D341Med (cell line): ENCODE data around the gene MAST2.
"Not testable (repeated sequence)": the region's sequence is repeated elsewhere in the genome, so short reads cannot be mapped to it uniquely, and the experiment has no call there.

Experiments
- DNase-seq: peaks from one replicate; pipeline ENCODE4 v3.0.0; 2012; ENCODE audit warnings: low spot score

Gene MAST2

GRCh38 chr1:45857755-45858492 lies 54.5 kb downstream of the MAST2 start:
- not testable (repeated sequence) for DNase-seq

DNA sequence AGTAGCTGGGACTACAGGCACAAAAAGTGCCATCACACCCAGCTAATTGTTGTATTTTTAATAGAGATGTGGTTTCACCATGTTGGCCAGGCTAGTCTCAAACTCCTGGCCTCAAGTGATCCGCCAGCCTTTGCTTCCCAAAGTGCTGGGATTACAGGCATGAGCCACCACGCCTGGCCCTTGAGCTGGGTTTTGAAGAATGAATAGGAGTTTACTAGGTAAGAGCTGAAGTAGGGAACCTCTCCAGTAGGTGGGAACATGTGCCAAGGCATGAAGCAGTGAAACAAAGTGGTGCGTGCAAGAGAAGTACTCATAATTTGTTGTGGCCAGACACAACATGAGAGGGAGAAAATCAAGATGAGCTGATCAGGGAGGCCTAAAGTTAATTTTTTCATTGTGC lies 55.8 kb downstream of the MAST2 start:
- no peak for DNase-seq

DNA sequence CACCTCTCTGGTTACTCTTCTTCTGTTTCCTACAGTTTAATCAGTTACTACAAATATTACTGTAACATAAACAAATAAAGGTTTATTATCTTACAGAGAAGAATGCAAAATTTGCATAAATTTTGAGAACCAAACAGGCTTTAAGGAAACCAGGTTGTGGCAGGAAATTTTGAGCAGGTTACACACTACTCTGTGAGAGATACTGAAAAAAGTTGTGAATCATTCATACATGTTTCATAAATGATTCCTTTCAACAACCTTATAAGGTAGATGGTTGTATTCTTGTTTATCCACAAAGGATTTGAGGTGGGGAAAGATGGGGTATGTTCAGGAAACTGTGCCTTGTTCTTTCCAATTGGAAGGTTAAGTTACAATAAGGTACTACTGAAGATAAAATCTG lies 58.6 kb downstream of the MAST2 start:
- DNase-seq, result no peak

DNA sequence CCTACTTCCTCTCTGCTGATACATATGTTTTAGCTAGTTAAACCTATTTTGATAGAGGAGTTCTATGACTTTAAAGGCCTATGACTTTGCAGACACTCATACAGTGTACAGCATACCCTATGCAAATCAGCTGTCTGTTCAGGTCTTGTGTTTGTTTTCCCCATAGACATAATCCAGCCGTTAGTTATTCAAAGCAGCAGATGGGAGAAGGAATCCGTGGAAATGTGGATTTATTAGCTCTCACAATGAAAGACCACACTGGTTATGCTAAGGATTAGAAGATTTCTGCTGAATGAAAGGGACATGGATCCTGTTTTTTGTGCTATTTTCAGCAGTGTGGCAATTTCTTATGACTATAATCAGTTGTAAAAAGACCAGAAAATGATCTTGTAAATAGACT lies 59.8 kb downstream of the MAST2 start:
- DNase-seq, result peak; percentile 38

- DNase-seq, result no peak
Measured at GRCh38 chr1:45864167-45865106, 61.0 kb downstream of the MAST2 start.

DNA sequence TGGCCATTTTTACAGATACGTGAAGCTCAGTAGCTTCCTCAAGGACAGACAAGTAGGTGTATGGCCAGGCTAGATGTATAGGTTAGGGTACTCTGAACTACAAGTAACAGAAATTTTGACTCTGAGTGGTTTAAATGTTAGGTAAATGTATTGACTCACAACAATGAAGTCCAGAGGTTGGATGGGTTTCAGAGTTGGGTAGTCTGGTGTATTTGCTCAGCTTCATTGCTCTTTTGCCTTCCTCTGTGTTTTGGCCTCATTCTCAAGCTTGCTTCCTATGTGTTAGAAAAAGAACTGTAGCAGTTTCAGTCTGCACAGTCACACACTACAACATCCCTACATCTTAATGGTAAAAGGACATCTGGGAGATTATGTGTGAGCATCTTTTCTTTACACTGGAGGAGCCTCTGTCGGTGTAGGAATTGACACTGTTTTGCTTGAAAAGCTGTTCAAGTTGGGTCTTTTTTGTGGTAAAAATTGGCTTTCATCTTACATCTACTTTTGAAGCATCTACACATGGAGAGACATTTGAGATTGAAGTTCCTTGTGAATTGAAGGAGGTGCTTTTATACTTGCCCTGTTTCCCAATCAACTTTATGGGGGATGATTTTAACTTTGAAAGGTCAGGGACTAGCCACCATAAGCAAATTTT lies 64.4 kb downstream of the MAST2 start:
- no peak for DNase-seq

DNA sequence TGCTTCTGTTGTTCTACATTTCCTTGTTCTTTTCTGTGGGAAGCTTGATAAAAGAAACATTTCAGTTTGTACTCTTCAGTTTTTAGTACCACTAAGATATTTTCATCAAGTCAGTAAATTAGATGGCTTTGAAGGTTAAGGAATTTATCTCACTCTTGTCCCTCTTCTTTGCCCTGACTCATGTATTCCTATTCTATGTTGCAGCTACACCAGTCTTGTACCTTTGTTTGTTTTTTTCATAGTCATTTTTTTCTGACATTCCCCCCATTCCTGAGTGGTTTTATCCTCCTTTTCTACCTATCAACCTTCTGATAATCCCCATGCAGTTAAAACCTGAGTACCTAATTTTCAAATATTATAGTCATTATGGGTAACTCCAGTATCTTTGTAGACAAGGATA lies 65.4 kb downstream of the MAST2 start:
- no peak for DNase-seq

DNA sequence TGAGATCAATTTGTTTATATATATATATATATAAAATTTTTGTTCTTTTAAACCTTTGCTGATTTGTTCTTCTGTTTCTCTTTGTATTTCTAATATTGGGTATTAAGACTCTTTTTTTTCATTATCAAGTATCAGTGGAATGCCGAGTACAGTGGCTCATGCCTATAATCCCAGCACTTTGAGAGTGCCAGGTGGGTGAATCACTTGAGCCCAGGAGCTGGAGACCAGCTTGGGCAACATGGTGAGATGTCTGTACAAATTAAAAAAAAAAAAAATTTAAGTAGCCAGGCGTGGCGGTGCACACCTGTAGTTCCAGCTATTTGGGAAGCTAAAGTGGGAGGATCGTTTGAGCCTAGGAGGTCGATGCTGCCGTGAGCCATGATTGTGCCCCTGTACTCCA lies 67.1 kb downstream of the MAST2 start:
- DNase-seq, result no peak

- DNase-seq, result not testable (repeated sequence)
Measured at GRCh38 chr1:45872173-45872801, 68.9 kb downstream of the MAST2 start.

GRCh38 chr1:45876000-45876617 lies 72.7 kb downstream of the MAST2 start:
- no peak for DNase-seq

- DNase-seq, result no peak
Measured at GRCh38 chr1:45877264-45877663, 73.9 kb downstream of the MAST2 start.

GRCh38 chr1:45879885-45880598 lies 76.6 kb downstream of the MAST2 start:
- no peak for DNase-seq

DNA sequence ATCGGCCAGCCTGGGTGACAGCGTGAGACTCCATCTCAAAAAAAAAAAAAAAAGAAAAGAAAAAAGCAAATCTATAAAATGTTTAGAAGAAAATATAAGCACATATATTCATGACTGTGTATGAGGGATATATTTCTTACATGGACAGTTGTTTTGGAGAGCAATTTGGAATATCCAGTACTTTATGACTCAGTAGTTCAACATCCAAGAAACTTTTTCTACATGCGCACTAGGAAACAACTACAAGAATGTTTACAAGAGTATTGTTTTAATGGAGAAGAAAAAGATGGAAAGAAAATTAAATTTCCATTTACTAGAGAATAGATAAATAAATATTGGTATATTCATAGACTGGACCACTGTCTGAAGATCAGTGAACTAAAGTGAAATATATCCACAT lies 77.5 kb downstream of the MAST2 start:
- no peak for DNase-seq

DNA sequence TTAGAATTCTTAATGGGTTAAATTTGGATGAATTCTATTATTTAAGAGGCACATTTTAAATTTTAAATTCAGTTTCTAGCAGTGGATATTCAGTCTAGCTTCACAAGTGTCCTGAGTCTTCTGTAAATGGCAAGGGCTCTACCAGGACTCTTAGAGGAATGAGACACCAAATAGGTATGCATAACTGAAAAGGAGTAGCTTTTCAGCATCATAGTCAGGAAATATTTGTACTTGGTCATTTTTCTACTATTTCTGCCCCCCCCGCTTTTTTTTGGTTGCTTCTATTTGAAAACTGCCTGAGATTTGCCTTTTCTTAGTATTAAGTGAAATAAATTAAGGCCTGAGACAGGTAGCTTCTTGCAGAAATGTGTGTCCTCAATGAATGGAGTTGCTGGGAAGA lies 80.2 kb downstream of the MAST2 start:
- DNase-seq, result no peak

DNA sequence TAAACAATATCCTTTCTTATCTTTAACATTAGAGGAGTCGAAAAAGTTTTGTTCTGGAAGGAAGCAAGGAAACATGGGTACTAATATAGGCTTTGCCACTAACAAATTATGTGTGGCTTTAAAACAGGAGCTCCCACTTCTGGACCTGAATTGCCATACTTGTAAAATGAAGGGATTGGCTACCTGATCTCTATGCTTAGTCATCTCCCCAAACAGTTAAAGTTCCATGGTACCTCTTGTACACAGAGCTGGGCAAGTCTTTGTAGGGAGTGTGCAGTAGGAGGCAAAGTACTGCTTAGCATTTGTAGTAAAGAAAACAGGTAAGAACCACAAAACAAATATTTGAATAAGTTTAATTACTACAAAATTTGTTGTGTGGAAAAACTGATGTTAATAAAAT lies 81.3 kb downstream of the MAST2 start:
- no peak for DNase-seq

DNA sequence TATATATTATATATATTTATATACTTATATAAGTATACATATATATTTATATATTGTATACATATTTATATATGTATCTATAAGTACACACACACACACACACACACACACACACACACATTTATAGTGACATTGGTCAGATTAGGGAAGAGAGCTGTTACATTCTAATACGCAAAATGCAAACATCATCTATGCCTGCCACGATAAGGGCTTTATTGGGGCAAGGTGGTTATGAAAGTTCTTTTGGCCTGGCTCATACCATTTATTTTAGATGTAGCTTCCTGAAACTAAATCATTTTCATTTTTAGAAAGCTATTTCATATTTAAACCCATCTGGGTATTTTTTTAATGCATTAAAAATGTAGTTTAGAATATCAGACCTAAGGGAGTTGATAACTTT lies 82.8 kb downstream of the MAST2 start:
- no peak for DNase-seq

DNA sequence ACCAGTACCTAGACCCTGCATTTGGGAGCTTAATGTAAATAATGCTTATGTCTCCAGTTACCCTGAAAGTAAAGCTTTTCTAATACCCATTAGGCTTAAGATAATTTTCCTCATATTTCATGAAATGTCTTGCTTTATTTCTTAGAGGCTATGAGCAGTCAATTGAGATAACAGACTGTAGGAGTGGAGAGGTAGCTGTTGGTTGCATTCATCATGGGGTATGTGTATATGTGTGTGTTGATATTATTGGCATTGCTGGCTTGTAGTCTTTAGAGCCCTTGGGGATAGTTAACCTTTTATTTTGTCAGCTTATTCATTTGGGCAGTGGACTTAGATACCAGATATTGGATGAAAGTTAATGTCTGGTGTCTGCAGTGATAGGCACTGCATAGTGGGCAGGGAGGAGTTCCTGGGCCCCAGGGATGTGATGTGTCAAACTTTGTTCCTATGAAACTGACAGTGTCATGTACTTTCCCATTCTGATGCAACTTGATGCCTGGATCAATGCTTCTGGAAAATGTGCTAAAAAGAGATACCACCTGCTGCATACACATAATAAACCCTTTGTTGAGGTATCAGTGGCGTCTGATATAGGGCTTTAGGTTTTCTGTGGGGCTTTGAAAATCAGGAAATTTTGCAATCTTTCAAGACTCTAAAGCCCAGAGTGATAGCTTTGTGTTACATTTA lies 83.9 kb downstream of the MAST2 start:
- DNase-seq, result no peak

- no peak for DNase-seq
Measured at GRCh38 chr1:45890078-45890477, 86.7 kb downstream of the MAST2 start.

DNA sequence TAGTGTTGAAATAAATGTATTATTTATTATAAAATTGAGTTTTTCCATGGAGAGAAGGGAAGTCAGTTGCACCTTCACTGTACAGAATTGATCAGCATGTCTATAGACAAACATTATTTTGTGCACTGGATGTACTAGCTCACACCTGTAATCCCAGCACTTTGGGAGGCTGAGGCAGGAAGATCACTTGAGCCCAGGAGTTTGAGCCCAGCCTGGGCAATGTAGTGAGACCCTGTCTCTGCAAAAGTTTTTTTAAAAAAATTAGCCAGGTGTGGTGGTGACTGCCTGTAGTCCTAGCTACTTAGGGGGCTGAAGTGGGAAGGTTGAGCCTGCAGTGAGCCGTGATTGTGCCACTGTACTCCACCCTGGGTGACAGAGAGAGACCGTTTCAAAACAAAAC lies 87.7 kb downstream of the MAST2 start:
- no peak for DNase-seq

GRCh38 chr1:45892068-45892785 lies 88.8 kb downstream of the MAST2 start:
- DNase-seq, result no peak
